ENCODE results near the gene TDRD6. TPM values are rescaled to one million over a fixed set of nuclear protein-coding genes. Genes with fewer than 3 reads are reported as not detected.
"Not testable (repeated sequence)": the region's sequence is repeated elsewhere in the genome, so short reads cannot be mapped to it uniquely, and the experiment has no call there.

Gene TDRD6, protein sequence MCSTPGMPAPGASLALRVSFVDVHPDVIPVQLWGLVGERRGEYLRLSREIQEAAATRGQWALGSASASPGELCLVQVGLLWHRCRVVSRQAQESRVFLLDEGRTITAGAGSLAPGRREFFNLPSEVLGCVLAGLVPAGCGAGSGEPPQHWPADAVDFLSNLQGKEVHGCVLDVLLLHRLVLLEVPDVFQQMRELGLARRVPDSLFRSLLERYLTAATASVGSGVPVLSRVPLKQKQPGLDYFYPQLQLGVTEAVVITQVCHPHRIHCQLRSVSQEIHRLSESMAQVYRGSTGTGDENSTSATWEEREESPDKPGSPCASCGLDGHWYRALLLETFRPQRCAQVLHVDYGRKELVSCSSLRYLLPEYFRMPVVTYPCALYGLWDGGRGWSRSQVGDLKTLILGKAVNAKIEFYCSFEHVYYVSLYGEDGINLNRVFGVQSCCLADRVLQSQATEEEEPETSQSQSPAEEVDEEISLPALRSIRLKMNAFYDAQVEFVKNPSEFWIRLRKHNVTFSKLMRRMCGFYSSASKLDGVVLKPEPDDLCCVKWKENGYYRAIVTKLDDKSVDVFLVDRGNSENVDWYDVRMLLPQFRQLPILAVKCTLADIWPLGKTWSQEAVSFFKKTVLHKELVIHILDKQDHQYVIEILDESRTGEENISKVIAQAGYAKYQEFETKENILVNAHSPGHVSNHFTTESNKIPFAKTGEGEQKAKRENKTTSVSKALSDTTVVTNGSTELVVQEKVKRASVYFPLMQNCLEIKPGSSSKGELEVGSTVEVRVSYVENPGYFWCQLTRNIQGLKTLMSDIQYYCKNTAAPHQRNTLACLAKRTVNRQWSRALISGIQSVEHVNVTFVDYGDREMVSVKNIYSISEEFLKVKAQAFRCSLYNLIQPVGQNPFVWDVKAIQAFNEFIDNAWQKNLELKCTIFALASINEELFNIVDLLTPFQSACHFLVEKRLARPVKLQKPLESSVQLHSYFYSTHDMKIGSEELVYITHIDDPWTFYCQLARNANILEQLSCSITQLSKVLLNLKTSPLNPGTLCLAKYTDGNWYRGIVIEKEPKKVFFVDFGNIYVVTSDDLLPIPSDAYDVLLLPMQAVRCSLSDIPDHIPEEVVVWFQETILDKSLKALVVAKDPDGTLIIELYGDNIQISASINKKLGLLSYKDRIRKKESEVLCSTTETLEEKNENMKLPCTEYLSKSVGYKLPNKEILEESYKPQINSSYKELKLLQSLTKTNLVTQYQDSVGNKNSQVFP (N-terminal part only)
- 0.06 TPM in 1 of 2 replicates, not detected in the other for total RNA-seq

DNA sequence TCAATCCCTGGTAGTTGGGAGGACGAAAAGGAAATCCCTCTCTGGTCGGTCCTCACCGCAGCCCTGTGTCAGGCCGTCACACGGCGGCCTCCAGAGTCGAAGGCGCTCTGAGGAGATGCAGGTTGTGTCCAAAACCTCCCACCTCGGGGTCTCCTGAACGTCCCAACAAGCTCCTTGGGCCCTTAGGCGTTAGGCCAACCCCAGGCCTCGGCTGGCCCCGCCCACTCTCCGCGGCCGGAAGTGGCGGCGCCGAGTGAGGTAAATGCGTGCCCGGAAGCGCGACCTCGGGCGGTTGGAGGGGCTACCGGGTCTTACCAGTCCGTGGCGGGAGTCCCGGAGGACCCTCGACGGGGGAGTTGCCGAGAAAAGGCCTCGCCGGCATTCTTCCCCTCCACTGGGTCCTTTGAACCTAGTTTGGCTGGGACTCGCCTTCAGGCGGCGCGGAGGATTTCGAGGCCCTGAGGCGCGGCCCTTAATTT, at the start of gene TDRD6:
Gene TDRD6 (plus strand): TSS at position 267 of the 479 bp plus-strand sequence. CDS start 244 bp downstream, outside the sequence.
- TF ChIP-seq, protein P1, sequence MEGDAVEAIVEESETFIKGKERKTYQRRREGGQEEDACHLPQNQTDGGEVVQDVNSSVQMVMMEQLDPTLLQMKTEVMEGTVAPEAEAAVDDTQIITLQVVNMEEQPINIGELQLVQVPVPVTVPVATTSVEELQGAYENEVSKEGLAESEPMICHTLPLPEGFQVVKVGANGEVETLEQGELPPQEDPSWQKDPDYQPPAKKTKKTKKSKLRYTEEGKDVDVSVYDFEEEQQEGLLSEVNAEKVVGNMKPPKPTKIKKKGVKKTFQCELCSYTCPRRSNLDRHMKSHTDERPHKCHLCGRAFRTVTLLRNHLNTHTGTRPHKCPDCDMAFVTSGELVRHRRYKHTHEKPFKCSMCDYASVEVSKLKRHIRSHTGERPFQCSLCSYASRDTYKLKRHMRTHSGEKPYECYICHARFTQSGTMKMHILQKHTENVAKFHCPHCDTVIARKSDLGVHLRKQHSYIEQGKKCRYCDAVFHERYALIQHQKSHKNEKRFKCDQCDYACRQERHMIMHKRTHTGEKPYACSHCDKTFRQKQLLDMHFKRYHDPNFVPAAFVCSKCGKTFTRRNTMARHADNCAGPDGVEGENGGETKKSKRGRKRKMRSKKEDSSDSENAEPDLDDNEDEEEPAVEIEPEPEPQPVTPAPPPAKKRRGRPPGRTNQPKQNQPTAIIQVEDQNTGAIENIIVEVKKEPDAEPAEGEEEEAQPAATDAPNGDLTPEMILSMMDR (conservative IDR thresholded peaks at IDR 0.05; ENCODE audit: low read depth, low read length) = no peak
- no peak for DNase-seq (ENCODE audit: low read depth)
- H3K4me3 ChIP-seq (ENCODE audit: low read depth, low read length) = no peak within 1 kb of the TSS

DNA sequence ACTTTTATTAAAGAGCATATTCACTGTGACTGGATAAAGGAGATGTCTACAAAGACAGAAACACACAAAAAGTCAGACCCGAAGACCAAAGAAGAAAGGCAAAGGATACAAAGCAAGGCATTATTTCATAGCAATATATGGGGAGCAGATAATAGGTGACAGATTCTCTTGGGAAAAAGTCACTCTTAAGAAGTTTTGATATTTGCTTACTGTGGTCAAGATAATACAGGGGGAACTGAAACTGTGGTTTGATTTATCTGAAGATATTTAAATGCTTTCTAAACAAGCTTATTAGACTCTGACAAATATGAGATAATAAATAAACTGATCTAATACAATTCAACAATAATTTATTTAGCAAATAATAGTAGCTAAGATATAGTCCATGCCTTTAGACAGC, 49.8 kb upstream of the TDRD6 start:
- TF ChIP-seq, protein P1 (conservative IDR thresholded peaks at IDR 0.05; ENCODE audit: low read depth, low read length) = no peak
- H3K4me3 ChIP-seq (ENCODE audit: low read depth, low read length) = no peak overlapping the region
- DNase-seq (ENCODE audit: low read depth) = no peak

DNA sequence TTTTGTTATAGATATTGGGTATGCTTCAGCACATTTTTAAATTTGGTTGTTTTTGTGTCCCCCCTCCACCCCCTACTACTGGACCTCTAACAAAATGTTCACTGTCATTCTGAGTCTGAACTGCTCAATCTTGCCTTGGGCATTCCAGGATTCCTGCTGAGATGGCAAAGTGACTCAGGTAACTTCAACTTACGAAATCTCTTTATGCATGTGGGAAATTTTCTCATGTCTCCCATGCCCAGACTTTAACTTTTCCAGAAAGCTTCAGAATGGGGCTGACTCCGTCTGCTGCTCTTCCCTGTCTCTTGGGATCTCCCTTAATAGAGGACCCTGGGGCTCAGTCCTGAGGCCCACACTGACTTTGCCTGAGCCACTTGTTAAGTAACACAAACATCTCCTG, 49.0 kb upstream of the TDRD6 start:
- TF ChIP-seq, protein P1 (conservative IDR thresholded peaks at IDR 0.05; ENCODE audit: low read depth, low read length) = no peak
- DNase-seq (ENCODE audit: low read depth) = no peak
- H3K4me3 ChIP-seq (ENCODE audit: low read depth, low read length) = no peak overlapping the region

DNA sequence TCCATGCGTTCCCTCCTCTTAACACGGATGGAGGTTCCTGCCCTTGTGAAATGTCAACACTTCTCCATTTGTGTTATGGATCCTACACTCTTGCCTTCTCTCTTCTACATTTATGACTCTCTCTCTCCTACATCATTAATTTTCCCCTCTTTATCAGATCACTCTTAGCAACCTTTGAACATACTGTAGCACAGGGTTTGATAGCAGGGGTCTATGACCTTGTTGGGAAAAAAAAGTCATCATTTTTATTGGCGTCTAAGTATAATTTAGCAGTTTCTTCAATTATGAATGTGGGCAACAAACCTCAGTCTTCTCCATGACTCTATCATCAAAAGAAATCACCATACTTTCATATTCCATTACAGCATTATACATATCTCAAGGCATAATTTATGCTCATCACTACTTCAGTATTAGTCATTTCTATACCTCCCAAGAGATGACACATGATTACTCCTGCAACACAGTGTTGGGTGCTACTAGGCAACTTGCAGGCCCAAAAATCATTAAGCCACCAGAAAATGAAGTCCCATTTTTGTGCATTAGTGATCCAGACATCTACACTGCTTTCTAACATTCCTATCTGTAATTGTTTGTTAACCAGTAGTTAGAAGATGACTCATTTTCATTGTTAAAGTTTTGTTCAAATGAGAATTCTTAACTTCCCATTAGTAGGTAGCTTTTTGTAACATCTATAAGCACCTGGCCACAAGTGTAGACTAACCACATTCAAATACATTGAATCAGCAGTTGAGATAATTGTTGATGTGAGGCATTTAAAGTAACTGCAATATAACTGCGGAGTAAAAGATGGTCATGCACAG, 44.5 kb upstream of the TDRD6 start:
- DNase-seq (ENCODE audit: low read depth) = peak; percentile 15
- H3K4me3 ChIP-seq (ENCODE audit: low read depth, low read length) = no peak overlapping the region
- TF ChIP-seq, protein P1 (conservative IDR thresholded peaks at IDR 0.05; ENCODE audit: low read depth, low read length) = no peak

DNA sequence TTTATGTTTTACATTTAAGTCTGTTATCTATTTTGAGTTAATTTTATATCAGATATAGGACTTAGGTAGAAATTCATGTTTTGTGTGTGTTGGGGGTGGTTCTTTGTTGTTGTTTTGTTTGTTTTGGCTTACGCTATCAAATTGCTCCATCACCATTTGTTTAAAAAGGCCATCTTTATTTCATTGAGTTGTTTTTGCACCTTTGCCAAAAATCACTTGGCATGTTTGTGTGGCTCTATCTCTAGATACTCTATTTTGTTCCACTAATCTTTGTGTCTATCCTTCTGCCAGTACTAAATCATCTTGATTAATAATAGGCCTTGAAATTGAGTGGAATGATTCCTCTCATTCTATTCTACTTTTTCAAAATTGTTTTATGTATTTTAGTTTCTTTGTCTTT, 42.4 kb upstream of the TDRD6 start:
- TF ChIP-seq, protein P1 (conservative IDR thresholded peaks at IDR 0.05; ENCODE audit: low read depth, low read length) = no peak
- no peak for DNase-seq (ENCODE audit: low read depth)
- H3K4me3 ChIP-seq (ENCODE audit: low read depth, low read length) = no peak overlapping the region

DNA sequence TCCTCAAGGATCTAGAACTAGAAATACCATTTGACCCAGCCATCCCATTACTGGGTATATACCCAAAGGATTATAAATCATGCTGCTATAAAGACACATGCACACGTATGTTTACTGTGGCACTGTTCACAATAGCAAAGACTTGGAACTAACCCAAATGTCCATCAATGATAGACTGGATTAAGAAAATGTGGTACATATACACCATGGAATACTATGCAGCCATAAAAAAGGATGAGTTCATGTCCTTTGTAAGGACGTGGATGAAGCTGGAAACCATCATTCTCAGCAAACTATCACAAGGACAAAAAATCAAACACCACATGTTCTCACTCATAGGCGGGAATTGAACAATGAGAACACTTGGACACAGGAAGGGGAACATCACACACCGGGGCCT, 39.6 kb upstream of the TDRD6 start:
- DNase-seq (ENCODE audit: low read depth); H3K4me3 ChIP-seq (ENCODE audit: low read depth, low read length): not testable (repeated sequence)

All from epithelial cell of proximal tubule (primary cell).